Measurements from ENCODE around the gene BPI. TPM values are rescaled to one million over a fixed set of nuclear protein-coding genes. Genes with fewer than 3 reads are reported as not detected.

Gene BPI
- total RNA-seq, 1 experiment from 2014 or later = not detected

DNA sequence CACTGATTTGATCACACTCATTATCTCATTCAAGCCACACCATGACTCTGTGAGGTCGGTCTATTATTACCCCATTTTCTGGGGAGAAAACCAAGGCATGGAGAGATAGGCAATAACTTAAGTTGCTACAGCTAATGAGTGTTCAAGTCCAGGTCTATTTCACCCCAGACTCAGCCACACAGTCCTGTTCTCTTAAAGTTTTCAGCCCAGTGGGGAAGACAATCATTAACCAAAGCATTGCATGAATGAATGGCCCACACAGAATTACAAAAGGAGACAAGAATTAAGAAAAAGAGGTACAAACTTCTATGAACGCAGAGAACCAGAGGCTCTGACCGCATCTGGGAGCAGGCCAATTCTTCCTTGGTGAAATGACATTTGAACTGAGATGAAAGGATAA, 7.1 kb downstream of the BPI start:
- intact Hi-C loops (cut with micrococcal nuclease) = no loop called here
- no peak overlapping the region for H2AFZ ChIP-seq (ENCODE audit: low read depth, low read length, poor library complexity, severe bottlenecking)
- H3K9me3 ChIP-seq (ENCODE audit: control insufficient read depth in 1 of 2, insufficient read depth in 1 of 2, low read depth in 1 of 2, low read length in 2 of 2) = peaks cover 0 to 5% of the 10 kb centered on the region in 2 experiments; a peak in 1 of 4 replicates
- H3K27ac ChIP-seq (ENCODE audit: low read depth, low read length) = no peak overlapping the region
- H3K79me2 ChIP-seq (ENCODE audit: insufficient read depth, low read length) = no peaks in the 10 kb centered on the region
- no peak overlapping the region for H3K4me2 ChIP-seq (ENCODE audit: low read length)
- no peak overlapping the region for H3K9ac ChIP-seq (ENCODE audit: low read length)
- no peaks in the 10 kb centered on the region for H3K9me2 ChIP-seq (ENCODE audit: insufficient read depth)
- DNase-seq (ENCODE audit: low read depth, low spot score) (no peak), ATAC-seq (no peak)
- H3K27me3 ChIP-seq (ENCODE audit: insufficient read depth, low read length) = 0 out of 2 replicates have a peak, but pooled peaks cover 10% of the 10 kb centered on the region
- ChIA-PET CTCF (no interaction called here), RAD21 (ENCODE audit: low non-redundant PET in 1 of 2, low total read pairs in 2 of 2, uncharacterized antibody in 2 of 2, unreplicated experiment in 2 of 2) (no interaction called here), POLR2A (no interaction called here)
- H3K4me1 ChIP-seq (ENCODE audit: control insufficient read depth in 1 of 2, insufficient read depth in 2 of 2, low read length in 2 of 2) = no peaks in the 10 kb centered on the region
- H3K4me3 ChIP-seq (replicated peaks in 1 of 2; ENCODE audit: low read depth in 1 of 2, low read length in 2 of 2) = no peak overlapping the region
- BruUV-seq (replicated peaks) = no TSS peak
- TF ChIP-seq TCF7L2 (IDR thresholded peaks at IDR 0.05; ENCODE audit: borderline replicate concordance, extremely low read depth, insufficient read depth, insufficient read length) (no peak), ZFX (IDR thresholded peaks at IDR 0.05) (no peak)
- H3K36me3 ChIP-seq (ENCODE audit: control insufficient read depth in 1 of 2, insufficient read depth in 2 of 2, low read length in 2 of 2) = no peaks in the 10 kb centered on the region
- H4K20me1 ChIP-seq (ENCODE audit: insufficient read depth) = no peaks in the 10 kb centered on the region

DNA sequence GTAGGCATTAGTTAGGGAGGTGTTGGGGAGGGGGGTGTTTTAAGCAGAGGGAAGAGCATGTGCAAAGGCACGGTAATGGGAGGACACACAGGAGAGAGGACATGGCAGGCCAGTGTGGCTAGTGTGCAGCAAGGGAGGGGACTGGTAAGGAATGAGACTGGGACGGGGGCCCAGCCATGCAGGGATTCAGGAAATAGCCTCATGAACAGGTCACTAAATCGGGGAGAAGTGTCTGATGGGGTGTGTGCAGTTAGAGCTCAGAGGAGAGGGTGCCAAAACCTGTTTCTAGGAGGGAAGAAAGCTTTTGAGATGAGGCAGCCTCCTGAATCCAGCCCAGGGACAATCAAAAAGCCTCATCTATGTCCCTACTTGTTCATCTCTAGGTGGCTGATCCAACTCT, 7.5 kb downstream of the BPI start:
- DNase-seq (ENCODE audit: low read depth, low spot score) = no peak
- Histone ChIP-seq H3K79me2 (ENCODE audit: insufficient read depth, low read length) (no peaks in the 10 kb centered on the region), H3K4me1 (ENCODE audit: control insufficient read depth in 1 of 2, insufficient read depth in 2 of 2, low read length in 2 of 2) (no peaks in the 10 kb centered on the region), H2AFZ (ENCODE audit: low read depth, low read length, poor library complexity, severe bottlenecking) (no peak overlapping the region), H3K27ac (ENCODE audit: low read depth, low read length) (no peak overlapping the region), H3K9me2 (ENCODE audit: insufficient read depth) (no peaks in the 10 kb centered on the region), H3K9me3 (ENCODE audit: control insufficient read depth in 1 of 2, insufficient read depth in 1 of 2, low read depth in 1 of 2, low read length in 2 of 2) (peaks cover 0 to 5% of the 10 kb centered on the region in 2 experiments; a peak in 1 of 4 replicates), H3K36me3 (ENCODE audit: control insufficient read depth in 1 of 2, insufficient read depth in 2 of 2, low read length in 2 of 2) (no peaks in the 10 kb centered on the region), H3K9ac (ENCODE audit: low read length) (no peak overlapping the region), H3K27me3 (ENCODE audit: insufficient read depth, low read length) (0 out of 2 replicates have a peak, but pooled peaks cover 10% of the 10 kb centered on the region), H3K4me2 (ENCODE audit: low read length) (no peak overlapping the region), H3K4me3 (replicated peaks in 1 of 2; ENCODE audit: low read depth in 1 of 2, low read length in 2 of 2) (no peak overlapping the region), H4K20me1 (ENCODE audit: insufficient read depth) (no peaks in the 10 kb centered on the region)
- no peak for TF ChIP-seq CBX3 (IDR thresholded peaks at IDR 0.05; ENCODE audit: low read depth)
- no peak for TF ChIP-seq ZFX (IDR thresholded peaks at IDR 0.05)
- no peak for TF ChIP-seq SIN3A (IDR thresholded peaks at IDR 0.05; ENCODE audit: low read depth)
- TF ChIP-seq SP1 (IDR thresholded peaks at IDR 0.05; ENCODE audit: low read depth) = no peak
- no peak for TF ChIP-seq POLR2AphosphoS5 (IDR thresholded peaks at IDR 0.05; ENCODE audit: low read depth, low read length)
- TF ChIP-seq EZH2 (IDR thresholded peaks at IDR 0.05) = no peak
- no peak for TF ChIP-seq POLR2A (IDR thresholded peaks at IDR 0.05; ENCODE audit: borderline replicate concordance, extremely low read depth, insufficient read depth, insufficient read length)
- CTCF ChIA-PET = no interaction called here
- RAD21 ChIA-PET (ENCODE audit: low non-redundant PET in 1 of 2, low total read pairs in 2 of 2, uncharacterized antibody in 2 of 2, unreplicated experiment in 2 of 2) = no interaction called here
- intact Hi-C loops (cut with micrococcal nuclease) = no loop called here
- BruUV-seq (replicated peaks) = no TSS peak
- ATAC-seq = no peak
- POLR2A ChIA-PET = no interaction called here
